Left ventricle myocardium inferior (tissue), 1 donor: ENCODE data around the gene TXNRD2. TPM values are rescaled to one million over a fixed set of nuclear protein-coding genes. Genes with fewer than 3 reads are reported as not detected.

Source experiments
- DNase-seq: peaks from one replicate; pipeline ENCODE4 v3.0.0-alpha.2; 2020
- H3K27ac ChIP-seq: fragments of 200-600 bp; replicated peaks from 2 replicates; pipeline ENCODE4 v1.8.0; 2021
- H3K27me3 ChIP-seq: fragments of 200-600 bp; 2 replicates; pipeline ENCODE4 v1.8.0; 2021; ENCODE audit warnings: low read depth
- H3K36me3 ChIP-seq: fragments of 200-600 bp; 2 replicates; pipeline ENCODE4 v1.8.0; 2021
- H3K4me1 ChIP-seq: fragments of 200-600 bp; 2 replicates; pipeline ENCODE4 v1.8.0; 2021
- H3K4me3 ChIP-seq: fragments of 200-600 bp; 2 replicates; pipeline ENCODE4 v1.8.0; 2021; ENCODE audit warnings: mild to moderate bottlenecking, moderate library complexity
- H3K9me3 ChIP-seq: fragments of 200-600 bp; replicated peaks from 2 replicates; pipeline ENCODE4 v1.8.0; 2021
- CTCF ChIP-seq: fragments of 200-600 bp; IDR thresholded peaks from 2 replicates; pipeline ENCODE4 v1.8.0; 2021; ENCODE audit warnings: antibody characterized with exemption, mild to moderate bottlenecking, borderline replicate concordance
- intact Hi-C: fragments of 100-400 bp; cut with micrococcal nuclease; formaldehyde crosslinking; loops from one replicate; pipeline ENCODE4 v1.11.0; 2022
- total RNA-seq: library from RNA; stranded (reverse); fragmentation: NEBNext Ultra II Directional; extraction: Animal tissue kit (Norgen Biotek cat#: 25700); gene quantifications from one replicate; pipeline ENCODE4 v1.2.1, GENCODE V29; 2021
- donor health status: DM: no; HTN: yes; CAD: no; lungs with severe emphysema.

TXNRD2 gene
- total RNA-seq, 1 donor from 2014 or later: 35.2 TPM

DNA sequence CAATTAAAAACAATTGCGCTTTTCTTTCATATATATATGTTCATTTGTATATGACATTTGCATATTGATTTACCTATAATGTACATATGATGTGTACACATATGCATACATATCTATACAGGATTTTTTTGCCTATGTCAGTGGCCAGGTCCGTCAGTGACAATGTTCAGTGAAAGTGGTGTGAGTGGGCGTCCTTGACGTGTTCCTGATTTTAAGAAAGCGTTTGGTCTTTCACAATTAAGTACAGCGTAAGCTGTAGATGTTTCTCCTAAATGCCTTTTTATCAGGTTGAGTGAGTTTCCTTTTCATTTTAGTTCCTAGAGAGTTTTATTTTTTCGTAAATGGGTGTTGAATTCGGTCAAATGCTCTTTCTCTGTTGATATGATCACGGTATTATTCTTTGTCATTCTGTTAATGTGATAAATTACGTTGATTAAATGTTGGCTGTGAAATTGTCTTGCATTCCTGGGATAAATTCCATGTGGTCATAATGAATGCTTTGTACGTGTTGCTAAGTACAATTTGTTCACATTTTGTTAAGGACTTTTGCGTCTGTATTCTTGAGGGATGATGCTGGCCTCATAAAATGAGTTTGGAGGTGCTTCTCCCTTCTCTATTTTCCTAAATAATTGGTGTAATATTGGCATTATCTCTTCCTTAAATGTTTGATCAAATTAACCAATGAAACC lies 76.3 kb downstream of the TXNRD2 start:
- no peaks in the 10 kb centered on the region for H3K36me3 ChIP-seq
- no peak overlapping the region for H3K4me3 ChIP-seq
- H3K4me1 ChIP-seq: no peaks in the 10 kb centered on the region
- no peak overlapping the region for H3K27ac ChIP-seq
- no peak for DNase-seq
- H3K27me3 ChIP-seq: no peaks in the 10 kb centered on the region
- intact Hi-C loops: no loop called here
- H3K9me3 ChIP-seq: no peaks in the 10 kb centered on the region
- no peak for TF ChIP-seq CTCF

- no peak overlapping the region for H3K4me3 ChIP-seq
- H3K27me3 ChIP-seq: no peaks in the 10 kb centered on the region
- no peak for TF ChIP-seq CTCF
- no peak for DNase-seq
- no peaks in the 10 kb centered on the region for H3K4me1 ChIP-seq
- no peak overlapping the region for H3K27ac ChIP-seq
- no peaks in the 10 kb centered on the region for H3K36me3 ChIP-seq
- intact Hi-C loops: no loop called here
- H3K9me3 ChIP-seq: no peaks in the 10 kb centered on the region
Measured at GRCh38 chr22:19864538-19865106, 77.0 kb downstream of the TXNRD2 start.

DNA sequence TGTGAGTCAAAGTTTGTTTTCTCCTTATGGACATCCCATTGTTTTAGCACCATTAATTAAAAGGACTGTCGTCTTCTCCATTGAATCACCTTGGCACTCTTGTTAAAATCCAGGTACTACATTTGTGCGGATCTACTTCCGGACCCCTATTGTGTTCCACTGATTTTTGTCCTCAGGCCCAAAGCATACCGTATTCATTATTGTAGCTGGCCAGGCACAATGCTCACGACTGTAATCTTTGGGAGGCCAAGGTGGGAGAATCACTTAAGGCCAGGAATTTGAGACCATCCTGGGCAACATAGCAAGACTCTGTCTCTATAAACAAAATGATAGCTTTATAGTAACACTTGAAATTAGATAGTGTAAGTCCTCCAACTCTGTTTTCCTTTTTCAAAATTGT lies 78.0 kb downstream of the TXNRD2 start:
- no peaks in the 10 kb centered on the region for H3K27me3 ChIP-seq
- TF ChIP-seq CTCF: no peak
- intact Hi-C loops: no loop called here
- H3K4me1 ChIP-seq: no peaks in the 10 kb centered on the region
- DNase-seq: no peak
- no peak overlapping the region for H3K4me3 ChIP-seq
- H3K27ac ChIP-seq: no peak overlapping the region
- H3K9me3 ChIP-seq: no peaks in the 10 kb centered on the region
- no peaks in the 10 kb centered on the region for H3K36me3 ChIP-seq

GRCh38 chr22:19862619-19863246 lies 78.9 kb downstream of the TXNRD2 start:
- Histone ChIP-seq H3K4me3 (no peak overlapping the region), H3K9me3 (no peaks in the 10 kb centered on the region), H3K4me1 (no peaks in the 10 kb centered on the region), H3K27me3 (no peaks in the 10 kb centered on the region), H3K27ac (no peak overlapping the region), H3K36me3 (no peaks in the 10 kb centered on the region)
- intact Hi-C loops: no loop called here
- no peak for DNase-seq
- TF ChIP-seq CTCF: no peak

GRCh38 chr22:19859861-19860510 lies 81.6 kb downstream of the TXNRD2 start:
- no peak overlapping the region for H3K27ac ChIP-seq
- no peaks in the 10 kb centered on the region for H3K27me3 ChIP-seq
- no peak for DNase-seq
- no peak for TF ChIP-seq CTCF
- peaks cover 15% of the 10 kb centered on the region for H3K4me1 ChIP-seq
- H3K36me3 ChIP-seq: no peaks in the 10 kb centered on the region
- no peak overlapping the region for H3K4me3 ChIP-seq
- intact Hi-C loops: no loop called here
- H3K9me3 ChIP-seq: no peaks in the 10 kb centered on the region
